IMR-90 (cell line): ENCODE results near the gene ADGRV1. TPM values are rescaled to one million over a fixed set of nuclear protein-coding genes. Genes with fewer than 3 reads are reported as not detected.
A peak's percentile ranks its signal among the peaks of the same experiment; 100 is the strongest.

ENCODE experiments used
- ATAC-seq: fragments of 200-7000 bp; cut with Tn5 transposase; 2 replicates; pipeline ENCODE4 v1.9.1; 2020; ENCODE audit warnings: low read depth, mild to moderate bottlenecking, moderate library complexity
- BruUV-seq: library from RNA; stranded (reverse); fragments of 400-500 nt; replicated peaks from 2 replicates; lab custom pipeline; 2021; lab: Mats Ljungman, UMichigan
- CTCF ChIA-PET: fragments of 300-600 bp; formaldehyde crosslinking; extraction: SDS; loops from one replicate; lab custom pipeline; 2021; ENCODE audit warnings: antibody characterized with exemption; lab: Yijun Ruan, JAX
- POLR2A ChIA-PET: fragments of 300-600 bp; sonication (Branson Sonifier 250); formaldehyde crosslinking; loops from one replicate; lab custom pipeline; 2022; ENCODE audit warnings: antibody characterized with exemption; ENCODE audit not compliant: unreplicated experiment; lab: Charles Lee
- DNase-seq: peaks from one replicate; pipeline ENCODE4 v3.0.0; 2013
- H2AFZ ChIP-seq: replicated peaks from 2 replicates; pipeline ENCODE3; 2013; ENCODE audit warnings: low read length, mild to moderate bottlenecking; ENCODE audit not compliant: poor library complexity
- H2AK5ac ChIP-seq: 2 replicates; pipeline ENCODE4 v1.6.1; 2013; ENCODE audit warnings: low read depth, low read length, inconsistent platforms
- H2AK9ac ChIP-seq: replicated peaks from 2 replicates; pipeline ENCODE3; 2013; ENCODE audit warnings: mild to moderate bottlenecking, low read depth, low read length, moderate library complexity; ENCODE audit not compliant: poor library complexity
- H2BK120ac ChIP-seq: 2 replicates; pipeline ENCODE4 v1.6.1; 2013; ENCODE audit warnings: low read depth, low read length, inconsistent platforms
- H2BK15ac ChIP-seq: 3 replicates; pipeline ENCODE4 v1.6.1; 2013; ENCODE audit warnings: low read depth, low read length, inconsistent platforms
- H2BK20ac ChIP-seq: 2 replicates; pipeline ENCODE4 v1.6.1; 2013; ENCODE audit warnings: low read depth, mild to moderate bottlenecking, inconsistent platforms, low read length, moderate library complexity
- H2BK5ac ChIP-seq: 2 replicates; pipeline ENCODE4 v1.6.1; 2013; ENCODE audit warnings: mild to moderate bottlenecking, low read depth, low read length, inconsistent platforms; ENCODE audit not compliant: poor library complexity, severe bottlenecking
- H3K14ac ChIP-seq: replicated peaks from 2 replicates; pipeline ENCODE4 v1.6.1; 2013; ENCODE audit warnings: low read depth, low read length, inconsistent platforms
- H3K18ac ChIP-seq: 2 replicates; pipeline ENCODE4 v1.6.1; 2013; ENCODE audit warnings: low read depth, low read length, control low read depth
- H3K23ac ChIP-seq: 2 replicates; pipeline ENCODE4 v1.6.1; 2013; ENCODE audit warnings: low read depth, low read length, inconsistent platforms
- H3K27ac ChIP-seq: 2 replicates; pipeline ENCODE4 v1.5.1; 2013; ENCODE audit warnings: mild to moderate bottlenecking, control low read depth, low read length; ENCODE audit not compliant: insufficient read depth
- H3K27me3 ChIP-seq: 2 replicates; pipeline ENCODE4 v1.6.1; 2013; ENCODE audit warnings: low read length; ENCODE audit not compliant: control insufficient read depth, insufficient read depth
- H3K36me3 ChIP-seq: 2 replicates; pipeline ENCODE4 v1.6.1; 2013; ENCODE audit warnings: low read length, mixed read lengths; ENCODE audit not compliant: control insufficient read depth, insufficient read depth
- H3K4ac ChIP-seq: 2 replicates; pipeline ENCODE4 v1.6.1; 2013; ENCODE audit warnings: low read depth, low read length, inconsistent platforms
- H3K4me1 ChIP-seq: 2 replicates; pipeline ENCODE4 v1.6.1; 2013; ENCODE audit warnings: low read length, mixed read lengths; ENCODE audit not compliant: control insufficient read depth, insufficient read depth
- H3K4me2 ChIP-seq: 2 replicates; pipeline ENCODE4 v1.6.1; 2013; ENCODE audit warnings: low read depth, mild to moderate bottlenecking, control low read depth, low read length, moderate library complexity
- H3K4me3 ChIP-seq: 2 replicates; pipeline ENCODE4 v1.5.1; 2013; ENCODE audit warnings: low read depth, mild to moderate bottlenecking, control low read depth, low read length, moderate library complexity; ENCODE audit not compliant: insufficient read depth
- H3K56ac ChIP-seq: 2 replicates; pipeline ENCODE4 v1.6.1; 2013; ENCODE audit warnings: low read length, inconsistent platforms; ENCODE audit not compliant: insufficient read depth; ENCODE audit errors: extremely low read depth
- H3K79me1 ChIP-seq, 2 experiments: 2 replicates each; pipeline ENCODE4 v1.6.1; 2013; ENCODE audit warnings: low read length in 2 of 2, inconsistent platforms in 1 of 2, low read depth in 1 of 2
- H3K9ac ChIP-seq: 2 replicates; pipeline ENCODE4 v1.6.1; 2013; ENCODE audit warnings: low read depth, low read length, control low read depth
- H3K9me1 ChIP-seq: 2 replicates; pipeline ENCODE4 v1.6.1; 2013; ENCODE audit warnings: low read length, inconsistent platforms; ENCODE audit not compliant: insufficient read depth
- H3K9me3 ChIP-seq: 2 replicates; pipeline ENCODE4 v1.6.1; 2013; ENCODE audit warnings: low read length; ENCODE audit not compliant: control insufficient read depth, insufficient read depth
- H4K20me1 ChIP-seq: 2 replicates; pipeline ENCODE4 v1.6.1; 2013; ENCODE audit warnings: low read length, inconsistent platforms; ENCODE audit not compliant: insufficient read depth
- H4K5ac ChIP-seq: 2 replicates; pipeline ENCODE4 v1.6.1; 2013; ENCODE audit warnings: mild to moderate bottlenecking, low read depth, low read length, control low read depth
- H4K8ac ChIP-seq, 2 experiments: 2 replicates each; pipeline ENCODE4 v1.6.1; 2013; ENCODE audit warnings: low read depth in 2 of 2, low read length in 2 of 2, control low read depth in 1 of 2, inconsistent platforms in 1 of 2
- H4K91ac ChIP-seq: 2 replicates; pipeline ENCODE4 v1.6.1; 2013; ENCODE audit warnings: low read depth, low read length, inconsistent platforms; ENCODE audit not compliant: insufficient read depth
- BHLHE40 ChIP-seq: fragments of 150-350 bp; IDR thresholded peaks from 2 replicates; pipeline ENCODE4 v1.6.1; 2016; ENCODE audit warnings: mild to moderate bottlenecking, low read depth, low read length
- CEBPB ChIP-seq: IDR thresholded peaks from 2 replicates; pipeline ENCODE4 v1.6.1; 2012; ENCODE audit warnings: low read depth, low read length, improper control_type of control experiment
- FOS ChIP-seq: fragments of 150-350 bp; IDR thresholded peaks from 2 replicates; pipeline ENCODE4 v1.6.1; 2016; ENCODE audit warnings: low read depth, low read length
- WGBS, 2 experiments: methylation state at CpG; one replicate each; pipeline versions ENCODE4 v1.1.5 to v1.1.7; 2013; ENCODE audit warnings: missing lambda C conversion rate in 2 of 2; ENCODE audit not compliant: insufficient read length in 1 of 2; ENCODE audit errors: extremely low coverage in 2 of 2; 5-methylcytosine and 5-hydroxymethylcytosine counted together
- dilution Hi-C: fragments of 300-500 bp; cut with HindIII; formaldehyde crosslinking; loops from one replicate; pipeline ENCODE4 v1.14.3; 2018; ENCODE audit warnings: low sequenced_read_pairs; ENCODE audit not compliant: unreplicated experiment
- in situ Hi-C: fragments of 300-500 bp; cut with MboI; formaldehyde crosslinking; loops from 3 replicates; pipeline ENCODE4 v1.14.3; 2019; ENCODE audit warnings: low sequenced_read_pairs, inconsistent platforms, mixed read lengths
- intact Hi-C: fragments of 100-400 bp; cut with micrococcal nuclease; formaldehyde crosslinking; loops from 2 replicates; pipeline ENCODE4 v1.10.0; 2022
- polyA plus RNA-seq, 3 experiments: library from polyadenylated mRNA; depleted of rRNA; stranded (reverse); fragments of >200 nt; gene quantifications; 2 replicates each; pipeline ENCODE4 v1.2.3, GENCODE V29; 2012; ENCODE audit warnings: low replicate concordance in 1 of 3
- total RNA-seq: library from RNA; depleted of rRNA; stranded (reverse); fragments of >200 nt; gene quantifications from 2 replicates; pipeline ENCODE4 v1.2.3, GENCODE V29; 2012

Gene ADGRV1
- total and polyA plus RNA-seq, 2 of the 4 experiments (the other 2 are of a cell fraction) = under 0.01 TPM; not detected in 1

DNA sequence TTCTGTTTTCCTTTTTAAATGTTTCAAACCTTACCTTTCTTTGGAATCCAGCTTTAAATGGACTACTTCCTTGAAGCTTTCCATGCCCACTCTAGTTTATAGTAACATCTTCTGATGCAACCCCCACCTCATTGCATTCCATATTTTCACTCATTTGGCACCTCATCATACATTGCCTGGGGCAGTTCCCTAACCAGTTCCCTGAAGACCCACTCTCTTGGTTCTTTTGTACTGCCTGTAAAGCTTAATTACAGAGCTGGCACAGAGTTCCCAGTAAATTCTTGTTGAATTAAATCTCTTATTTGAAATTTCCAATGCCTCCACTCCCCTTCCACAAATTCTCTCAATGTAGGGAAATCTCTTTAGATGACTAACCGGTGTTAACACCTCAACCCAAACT, 567.3 kb downstream of the ADGRV1 start (continued):
- no peak for TF ChIP-seq CEBPB

DNA sequence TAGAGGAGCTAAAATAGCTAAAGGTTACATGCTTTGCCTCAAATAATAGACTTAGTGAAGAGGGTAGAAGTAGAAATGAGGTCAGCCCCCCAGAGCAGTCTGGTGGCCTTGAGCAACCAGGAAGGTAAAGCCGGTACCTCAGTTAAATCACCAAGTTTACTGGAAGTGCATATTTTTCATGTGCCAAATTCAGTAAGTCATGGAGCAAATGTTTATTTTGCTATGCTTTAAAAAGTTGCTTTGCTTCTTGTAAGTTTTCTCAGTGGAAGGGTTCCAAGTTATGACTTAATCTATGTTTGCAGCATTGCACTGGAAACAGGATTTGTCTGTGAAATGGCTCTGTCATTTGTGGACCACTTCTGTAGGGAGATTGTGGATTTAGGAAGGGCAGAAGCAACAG, 567.9 kb downstream of the ADGRV1 start:
- ChIA-PET POLR2A (interaction anchor here (1.3 kb wide), 1 partner anchor 254 kb away, joined by 6 read pairs; no protein-coding TSS in a partner anchor), CTCF (interaction anchor here (1.2 kb wide), 1 partner anchor 52 kb away, joined by 3 read pairs; no protein-coding TSS in a partner anchor)
- H2BK120ac ChIP-seq = peak overlapping the region; percentile 44; the same call in 1 of the 2 replicates
- H3K79me1 ChIP-seq = no peaks in the 10 kb centered on the region
- intact Hi-C loops = loop anchor here (5.0 kb wide), 1 partner anchor 51 kb away; no protein-coding TSS in a partner anchor
- H3K18ac ChIP-seq = peak overlapping the region; percentile 70; the same call in 1 of the 2 replicates
- 0% methylated on average over 1 of the region's 1 CpG; no CpG with 5 or more reads in 1 of the 2 experiments for WGBS, 2 experiments
- DNase-seq (peak; percentile 94), ATAC-seq (peak; percentile 65)
- no TSS peak for BruUV-seq
- H3K9me3 ChIP-seq = no peaks in the 10 kb centered on the region
- H3K56ac ChIP-seq = no peak overlapping the region
- H3K23ac ChIP-seq = no peak overlapping the region
- no peak overlapping the region for H2AK9ac ChIP-seq
- peak overlapping the region; percentile 26; the same call in 1 of the 3 replicates for H2BK15ac ChIP-seq
- H2AFZ ChIP-seq = no peak overlapping the region
- peaks cover 4% of the 10 kb centered on the region; the same call in 1 of the 2 replicates for H3K9me1 ChIP-seq
- no peaks in the 10 kb centered on the region for H3K27me3 ChIP-seq
- no peaks in the 10 kb centered on the region for H4K20me1 ChIP-seq
- H3K27ac ChIP-seq = peak overlapping the region; percentile 53; the same call in 1 of the 2 replicates
- no peak overlapping the region for H3K14ac ChIP-seq
- H4K91ac ChIP-seq = no peak overlapping the region
- H3K4me3 ChIP-seq = no peak overlapping the region
- H3K4me2 ChIP-seq = peak overlapping the region; percentile 63
- peak overlapping the region; percentile 47 for H2BK5ac ChIP-seq
- TF ChIP-seq CEBPB (peak; percentile 69), FOS (no peak), BHLHE40 (no peak)
- H3K4ac ChIP-seq = peak overlapping the region; percentile 13; the same call in 1 of the 2 replicates
- dilution Hi-C loops = no loop called here
- H3K9ac ChIP-seq = no peak overlapping the region
- no peak overlapping the region for H4K5ac ChIP-seq
- H3K36me3 ChIP-seq = no peaks in the 10 kb centered on the region
- in situ Hi-C loops = no loop called here
- 0 out of 2 replicates have a peak overlapping the region, but pooled peaks have one; percentile 40 for H2BK20ac ChIP-seq
- H3K4me1 ChIP-seq = peaks cover 15% of the 10 kb centered on the region
- no peak overlapping the region for H2AK5ac ChIP-seq
- 0 out of 4 replicates have a peak overlapping the region, but pooled peaks of 1 of the 2 experiments have one; percentile 14 for H4K8ac ChIP-seq
